GM23248 (cell line): ENCODE data around the gene SMIM13. TPM values are rescaled to one million over a fixed set of nuclear protein-coding genes. Genes with fewer than 3 reads are reported as not detected.

Source experiments
- DNase-seq: peaks from one replicate; pipeline ENCODE4 v3.0.0-alpha.2; 2015
- H2AFZ ChIP-seq: fragments of 200-600 bp; sonication (generic); 2 replicates; pipeline ENCODE4 v1.6.1; 2016; ENCODE audit warnings: antibody characterized with exemption
- H3F3A ChIP-seq: fragments of 200-600 bp; sonication (generic); 2 replicates; pipeline ENCODE4 v1.6.1; 2016; ENCODE audit warnings: mild to moderate bottlenecking, antibody characterized with exemption, mixed run types; ENCODE audit not compliant: insufficient read depth
- H3K27ac ChIP-seq: fragments of 200-600 bp; sonication (generic); 2 replicates; pipeline ENCODE4 v1.5.1; 2016; ENCODE audit warnings: mild to moderate bottlenecking
- H3K27me3 ChIP-seq: fragments of 200-600 bp; sonication (generic); replicated peaks from 2 replicates; pipeline ENCODE4 v1.6.1; 2016; ENCODE audit warnings: mild to moderate bottlenecking; ENCODE audit not compliant: insufficient read depth
- H3K36me3 ChIP-seq: fragments of 200-600 bp; sonication (generic); 2 replicates; pipeline ENCODE4 v1.6.1; 2016; ENCODE audit warnings: low read depth, mild to moderate bottlenecking
- H3K4me1 ChIP-seq: fragments of 200-600 bp; sonication (generic); 2 replicates; pipeline ENCODE4 v1.6.1; 2016; ENCODE audit warnings: mild to moderate bottlenecking; ENCODE audit not compliant: insufficient read depth
- H3K4me2 ChIP-seq: fragments of 200-600 bp; sonication (generic); one replicate; pipeline ENCODE4 v1.6.1; 2016; ENCODE audit warnings: mild to moderate bottlenecking; ENCODE audit not compliant: unreplicated experiment
- H3K4me3 ChIP-seq: fragments of 200-600 bp; sonication (generic); 2 replicates; pipeline ENCODE4 v1.5.1; 2016; ENCODE audit warnings: mild to moderate bottlenecking
- H3K79me2 ChIP-seq: fragments of 200-600 bp; sonication (generic); 2 replicates; pipeline ENCODE4 v1.6.1; 2016; ENCODE audit warnings: mild to moderate bottlenecking; ENCODE audit not compliant: insufficient read depth
- H3K9ac ChIP-seq: fragments of 200-600 bp; sonication (generic); 2 replicates; pipeline ENCODE4 v1.6.1; 2016; ENCODE audit warnings: mild to moderate bottlenecking
- H3K9me2 ChIP-seq: fragments of 200-600 bp; sonication (generic); 2 replicates; pipeline ENCODE4 v1.6.1; 2016; ENCODE audit warnings: mixed run types, mild to moderate bottlenecking, moderate library complexity; ENCODE audit not compliant: insufficient read depth
- H3K9me3 ChIP-seq: fragments of 200-600 bp; sonication (generic); one replicate; pipeline ENCODE4 v1.6.1; 2017; ENCODE audit warnings: low read depth
- H4K20me1 ChIP-seq: fragments of 200-600 bp; sonication (generic); 2 replicates; pipeline ENCODE4 v1.6.0; 2016; ENCODE audit not compliant: insufficient read depth
- EZH2 ChIP-seq: fragments of 200-600 bp; sonication (generic); IDR thresholded peaks from 2 replicates; pipeline ENCODE4 v1.6.1; 2018; ENCODE audit warnings: antibody characterized with exemption, mild to moderate bottlenecking; ENCODE audit not compliant: insufficient read depth, poor library complexity, severe bottlenecking
- EZH2phosphoT487 ChIP-seq: fragments of 200-600 bp; sonication (generic); IDR thresholded peaks from 2 replicates; pipeline ENCODE4 v1.6.1; 2018; ENCODE audit warnings: antibody characterized with exemption, moderate library complexity, mild to moderate bottlenecking, low read depth; ENCODE audit not compliant: insufficient read depth
- WGBS, 2 experiments: methylation state at CpG; one replicate each; pipeline ENCODE4 v1.1.6; 2015 to 2017; ENCODE audit warnings: low lambda C conversion rate in 2 of 2, low coverage in 1 of 2; ENCODE audit errors: missing lambda C conversion rate in 2 of 2; 5-methylcytosine and 5-hydroxymethylcytosine counted together
- in situ Hi-C: fragments of 300-500 bp; cut with MboI; formaldehyde crosslinking; loops from 2 replicates; pipeline ENCODE4 v1.15.0; 2020
- polyA plus RNA-seq: library from polyadenylated mRNA; unstranded; fragments of >200 nt; fragmentation: Nextera tagmentation; extraction: Ambion mirVana; gene quantifications from 2 replicates; pipeline ENCODE4 v1.2.1, GENCODE V29; 2016
- total RNA-seq: library from RNA; depleted of rRNA; stranded (reverse); fragments of >200 nt; shearing (Covaris generic); gene quantifications from 2 replicates; pipeline ENCODE4 v1.2.3, GENCODE V29; 2014

The SMIM13 gene
- total and polyA plus RNA-seq, 2 experiments from 2014 or later: 5.1 to 11.3 TPM

DNA sequence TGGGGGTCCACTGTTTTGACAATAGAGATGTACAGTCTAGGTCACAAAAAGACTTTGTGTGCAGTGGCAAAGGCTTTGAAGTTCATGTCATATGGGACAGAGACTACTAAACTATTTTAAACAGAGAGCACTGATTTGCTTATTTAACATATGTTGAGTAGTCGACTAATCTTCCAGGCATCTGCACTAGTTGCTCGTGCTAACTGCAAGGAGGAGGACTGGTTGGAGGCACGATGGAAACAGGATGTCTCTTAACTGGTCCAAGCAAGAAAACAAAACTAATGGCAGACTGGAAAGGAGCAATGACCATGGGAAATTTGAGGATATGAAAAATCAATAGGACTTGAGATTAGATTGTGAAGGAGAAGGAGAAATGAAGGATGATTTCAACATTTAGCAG, 46.4 kb downstream of the SMIM13 start:
- H4K20me1 ChIP-seq: no peaks in the 10 kb centered on the region
- peaks cover 9% of the 10 kb centered on the region; the same call in 1 of the 2 replicates for H3K36me3 ChIP-seq
- H3K9me2 ChIP-seq: 0 out of 2 replicates have a peak, but pooled peaks cover 3% of the 10 kb centered on the region
- no peak overlapping the region for H3K27ac ChIP-seq
- no peak overlapping the region for H2AFZ ChIP-seq
- H3K4me2 ChIP-seq: no peak overlapping the region
- no peaks in the 10 kb centered on the region for H3K79me2 ChIP-seq
- no peaks in the 10 kb centered on the region for H3K27me3 ChIP-seq
- in situ Hi-C loops: loop anchor here (10.0 kb wide), 1 partner anchor 355 kb away; no protein-coding TSS in a partner anchor
- TF ChIP-seq EZH2phosphoT487 (no peak), EZH2 (no peak)
- H3K4me3 ChIP-seq: no peak overlapping the region
- no peak overlapping the region for H3K9ac ChIP-seq
- WGBS, 2 experiments: 47 to 63% methylated on average over 3 of the region's 3 CpGs
- peaks cover 16% of the 10 kb centered on the region; the same call in 1 of the 2 replicates for H3F3A ChIP-seq
- H3K9me3 ChIP-seq: no peaks in the 10 kb centered on the region
- peak; percentile 7 for DNase-seq
- peaks cover 31% of the 10 kb centered on the region for H3K4me1 ChIP-seq

DNA sequence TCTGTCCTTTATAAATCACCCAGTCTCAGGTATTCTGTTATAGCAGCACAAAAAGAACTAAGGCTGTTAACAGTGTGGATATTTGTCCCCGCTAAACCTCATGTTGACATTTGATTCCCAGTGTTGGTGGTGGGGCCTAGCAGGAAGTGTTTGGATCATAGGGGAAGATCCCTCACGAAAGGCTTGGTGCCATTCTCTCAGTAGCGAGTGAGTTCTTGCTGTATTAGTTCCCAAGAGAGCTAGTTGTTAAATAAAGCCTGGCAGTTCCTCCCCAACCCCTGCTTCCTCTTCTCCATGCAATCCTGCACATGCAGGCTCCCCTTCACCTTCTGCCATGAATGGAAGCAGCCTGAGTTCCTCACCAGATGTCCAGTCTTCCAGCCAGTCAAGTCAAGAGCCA, 47.7 kb downstream of the SMIM13 start:
- WGBS, 2 experiments: 97 to 100% methylated on average over 3 of the region's 3 CpGs
- 0 out of 2 replicates have a peak, but pooled peaks cover 3% of the 10 kb centered on the region for H3K9me2 ChIP-seq
- no peaks in the 10 kb centered on the region for H3K79me2 ChIP-seq
- no peaks in the 10 kb centered on the region for H3K9me3 ChIP-seq
- no peak for DNase-seq
- no peak overlapping the region for H3K9ac ChIP-seq
- H3K27ac ChIP-seq: no peak overlapping the region
- H3K4me1 ChIP-seq: peaks cover 31% of the 10 kb centered on the region
- in situ Hi-C loops: loop anchor here (10.0 kb wide), 1 partner anchor 354 kb away; no protein-coding TSS in a partner anchor
- no peak for TF ChIP-seq EZH2
- no peak for TF ChIP-seq EZH2phosphoT487
- no peak overlapping the region for H3K4me2 ChIP-seq
- H2AFZ ChIP-seq: no peak overlapping the region
- peaks cover 16% of the 10 kb centered on the region; the same call in 1 of the 2 replicates for H3F3A ChIP-seq
- no peaks in the 10 kb centered on the region for H3K36me3 ChIP-seq
- no peaks in the 10 kb centered on the region for H4K20me1 ChIP-seq
- no peaks in the 10 kb centered on the region for H3K27me3 ChIP-seq
- H3K4me3 ChIP-seq: no peak overlapping the region

DNA sequence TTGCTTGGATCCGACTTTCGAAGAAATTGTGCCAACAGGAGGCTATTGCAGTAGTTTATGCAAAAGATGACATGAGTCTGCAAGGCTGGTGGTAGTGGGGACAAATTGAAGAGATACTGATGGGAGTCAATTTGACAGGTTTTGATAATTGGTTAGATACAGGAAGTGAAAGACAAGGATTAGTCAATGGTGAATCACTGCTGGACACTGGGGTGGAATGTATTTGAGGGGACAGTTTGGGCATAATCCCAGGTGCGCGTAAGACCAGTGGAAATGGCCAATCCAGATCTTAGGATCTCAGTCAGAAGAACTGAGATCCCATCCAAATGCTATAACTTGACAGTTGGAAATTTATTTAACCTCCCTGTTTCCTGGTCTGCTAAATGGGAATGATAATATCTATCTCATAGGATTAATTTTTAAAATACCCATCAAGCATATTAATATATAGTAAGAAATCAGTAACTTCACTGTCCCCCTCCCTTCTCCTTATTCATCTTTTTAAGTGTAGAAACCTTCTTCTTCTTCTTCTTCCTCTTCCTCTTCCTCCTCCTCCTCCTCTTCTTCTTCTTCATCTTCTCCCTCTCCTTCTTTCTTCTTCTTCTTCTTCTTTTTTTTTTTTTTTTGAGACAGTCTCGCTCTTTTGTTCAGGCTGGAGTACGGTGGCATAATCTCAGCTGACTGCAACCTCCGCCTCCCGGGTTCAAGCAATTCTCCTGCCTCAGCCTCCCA, 48.8 kb downstream of the SMIM13 start:
- Histone ChIP-seq H3K27ac (no peak overlapping the region), H3K9me2 (0 out of 2 replicates have a peak, but pooled peaks cover 2% of the 10 kb centered on the region), H2AFZ (no peak overlapping the region), H3K27me3 (no peaks in the 10 kb centered on the region), H3K4me1 (peaks cover 23% of the 10 kb centered on the region), H3K4me2 (no peak overlapping the region), H4K20me1 (no peaks in the 10 kb centered on the region), H3K9ac (no peak overlapping the region), H3K79me2 (no peaks in the 10 kb centered on the region), H3K4me3 (no peak overlapping the region), H3F3A (peaks cover 16% of the 10 kb centered on the region; the same call in 1 of the 2 replicates), H3K36me3 (no peaks in the 10 kb centered on the region), H3K9me3 (no peaks in the 10 kb centered on the region)
- in situ Hi-C loops: loop anchor here (10.0 kb wide), 1 partner anchor 352 kb away; no protein-coding TSS in a partner anchor
- peak; percentile 36 for DNase-seq
- WGBS, 2 experiments: 95 to 97% methylated on average over 8 of the region's 8 CpGs
- no peak for TF ChIP-seq EZH2
- no peak for TF ChIP-seq EZH2phosphoT487

DNA sequence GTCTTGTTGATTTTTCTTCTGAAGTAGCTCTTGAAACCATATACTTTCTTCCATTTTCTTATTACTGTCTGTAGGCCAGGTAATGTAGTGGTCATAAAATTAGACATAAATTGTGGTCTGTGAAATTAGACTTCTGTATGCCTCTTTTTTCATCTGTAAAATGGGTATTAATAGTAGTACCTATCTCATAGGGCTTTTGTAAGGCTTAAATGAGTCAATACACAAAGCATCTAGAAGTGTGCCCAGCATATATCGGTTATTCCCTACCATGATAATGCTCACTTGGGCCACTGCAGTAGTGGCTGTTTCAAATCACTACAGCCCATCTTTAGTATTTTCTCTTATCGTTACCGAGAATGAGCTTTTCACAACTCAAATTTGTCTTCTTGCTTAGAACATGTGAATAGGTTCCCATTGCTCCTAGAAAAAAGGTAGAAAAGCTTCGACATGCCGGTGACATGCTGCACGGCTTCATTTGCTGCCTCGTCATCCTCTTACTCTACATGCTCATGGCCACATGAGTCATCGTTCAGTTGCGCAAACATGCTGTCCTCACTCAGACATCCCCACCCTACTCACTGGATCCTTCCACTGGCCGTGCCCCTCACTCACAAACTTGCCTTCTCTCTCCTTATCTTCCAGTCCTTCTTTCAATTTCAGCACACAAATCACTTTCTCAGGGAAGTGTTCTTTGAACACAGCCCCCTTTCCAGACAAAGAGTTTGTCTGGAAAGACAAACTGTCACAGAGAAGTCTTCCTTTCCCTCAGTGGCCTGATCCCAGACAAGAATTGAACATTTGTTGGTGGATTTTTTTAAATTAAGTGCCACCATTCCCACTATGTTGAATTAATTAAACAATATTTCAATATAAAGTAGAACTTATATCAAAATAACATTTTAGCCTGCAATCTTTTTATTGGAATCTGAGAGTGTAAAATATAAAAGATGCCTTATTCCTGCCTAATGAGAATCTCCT, 50.0 kb downstream of the SMIM13 start:
- Histone ChIP-seq H3K9me3 (no peaks in the 10 kb centered on the region), H3K4me1 (peaks cover 23% of the 10 kb centered on the region), H3K9me2 (no peaks in the 10 kb centered on the region), H3K27me3 (no peaks in the 10 kb centered on the region), H3K9ac (peak overlapping the region; percentile 22; the same call in 1 of the 2 replicates), H3K27ac (peak overlapping the region; percentile 67), H3K79me2 (no peaks in the 10 kb centered on the region), H3K4me2 (peak overlapping the region; percentile 55), H3K36me3 (no peaks in the 10 kb centered on the region), H3K4me3 (no peak overlapping the region), H2AFZ (no peak overlapping the region), H4K20me1 (no peaks in the 10 kb centered on the region), H3F3A (peaks cover 12% of the 10 kb centered on the region; the same call in 1 of the 2 replicates)
- in situ Hi-C loops: loop anchor here (10.0 kb wide), 1 partner anchor 351 kb away; no protein-coding TSS in a partner anchor
- TF ChIP-seq EZH2: no peak
- TF ChIP-seq EZH2phosphoT487: no peak
- 14 to 21% methylated on average over 10 of the region's 10 CpGs for WGBS, 2 experiments
- peak; percentile 96 for DNase-seq
